GM21529 (cell line): ENCODE results near the gene VSX2.
"Not testable (repeated sequence)": the region's sequence is repeated elsewhere in the genome, so short reads cannot be mapped to it uniquely, and the experiment has no call there.

ENCODE experiments used
- ATAC-seq: cut with Tn5 transposase; IDR thresholded peaks from one replicate; pipeline ENCODE4 v1.9.1; 2021; ENCODE audit not compliant: unreplicated experiment

Gene VSX2

DNA sequence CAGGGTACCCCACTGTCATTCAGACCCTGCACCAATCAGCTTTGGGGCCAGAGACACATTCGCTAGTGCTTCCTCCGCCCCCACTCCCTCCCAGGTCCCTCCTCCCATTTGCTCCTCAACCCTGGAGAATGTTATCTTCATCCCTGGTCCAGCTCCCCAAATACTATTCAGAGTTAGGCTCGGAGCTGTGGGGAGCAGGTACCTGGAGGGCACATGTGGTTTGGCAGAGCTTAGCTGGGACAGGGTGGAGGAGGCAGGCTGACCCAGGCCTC is 19.5 kb downstream of the VSX2 start:
- no peak for ATAC-seq

DNA sequence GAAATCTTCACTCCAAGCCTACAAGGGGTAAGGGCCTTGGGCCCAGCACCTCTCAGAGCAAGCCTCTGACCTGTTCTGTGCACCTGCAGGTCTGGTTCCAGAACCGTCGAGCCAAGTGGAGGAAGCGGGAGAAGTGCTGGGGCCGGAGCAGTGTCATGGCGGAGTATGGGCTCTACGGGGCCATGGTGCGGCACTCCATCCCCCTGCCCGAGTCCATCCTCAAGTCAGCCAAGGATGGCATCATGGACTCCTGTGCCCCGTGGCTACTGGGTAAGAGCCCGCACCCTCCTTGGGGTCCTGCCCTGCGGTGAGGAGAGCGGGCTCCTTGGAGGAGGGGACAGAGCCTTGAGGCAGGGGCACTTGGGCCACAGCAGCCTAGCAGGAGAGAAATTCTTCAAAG is 20.3 kb downstream of the VSX2 start:
- ATAC-seq: no peak

DNA sequence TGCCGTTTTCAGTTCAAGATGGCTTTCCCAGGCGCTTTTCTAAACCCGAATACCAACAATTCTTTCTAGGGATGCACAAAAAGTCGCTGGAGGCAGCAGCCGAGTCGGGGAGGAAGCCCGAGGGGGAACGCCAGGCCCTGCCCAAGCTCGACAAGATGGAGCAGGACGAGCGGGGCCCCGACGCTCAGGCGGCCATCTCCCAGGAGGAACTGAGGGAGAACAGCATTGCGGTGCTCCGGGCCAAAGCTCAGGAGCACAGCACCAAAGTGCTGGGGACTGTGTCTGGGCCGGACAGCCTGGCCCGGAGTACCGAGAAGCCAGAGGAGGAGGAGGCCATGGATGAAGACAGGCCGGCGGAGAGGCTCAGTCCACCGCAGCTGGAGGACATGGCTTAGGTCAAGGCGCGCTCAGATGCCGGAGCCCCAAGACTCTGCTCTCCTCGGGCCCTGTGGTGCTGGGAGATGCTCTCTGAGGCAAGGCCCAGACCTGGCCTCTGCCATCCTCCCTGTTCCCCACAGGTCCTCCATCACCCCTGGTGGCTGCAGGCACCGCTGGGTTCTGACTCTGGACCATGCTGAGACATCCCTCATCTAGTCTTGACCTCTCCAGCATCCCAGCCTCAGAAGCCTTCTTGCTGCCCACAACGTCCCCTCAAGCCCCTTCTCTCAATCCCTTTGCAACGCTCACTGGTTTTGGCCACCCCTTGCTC is 21.4 kb downstream of the VSX2 start:
- no peak for ATAC-seq

DNA sequence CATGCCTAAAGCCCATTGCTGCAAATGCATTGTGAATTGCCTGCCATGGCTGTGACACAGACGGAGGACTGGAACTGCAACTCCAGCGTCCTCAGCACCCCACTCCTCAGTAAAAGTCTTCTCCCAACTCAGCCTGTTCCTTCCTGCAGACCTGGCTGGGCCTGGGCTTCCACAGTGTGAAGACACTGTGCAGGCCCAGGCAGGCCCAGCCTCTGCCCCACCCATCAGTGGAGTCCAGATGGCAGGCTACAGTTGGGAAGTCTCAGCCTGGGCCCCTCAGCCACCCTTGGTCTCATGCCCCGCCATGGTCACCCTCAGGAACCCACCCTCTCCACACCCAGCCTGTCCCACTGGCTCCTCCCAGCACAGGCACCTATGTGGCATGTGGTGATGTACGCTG is 22.0 kb downstream of the VSX2 start:
- no peak for ATAC-seq

DNA sequence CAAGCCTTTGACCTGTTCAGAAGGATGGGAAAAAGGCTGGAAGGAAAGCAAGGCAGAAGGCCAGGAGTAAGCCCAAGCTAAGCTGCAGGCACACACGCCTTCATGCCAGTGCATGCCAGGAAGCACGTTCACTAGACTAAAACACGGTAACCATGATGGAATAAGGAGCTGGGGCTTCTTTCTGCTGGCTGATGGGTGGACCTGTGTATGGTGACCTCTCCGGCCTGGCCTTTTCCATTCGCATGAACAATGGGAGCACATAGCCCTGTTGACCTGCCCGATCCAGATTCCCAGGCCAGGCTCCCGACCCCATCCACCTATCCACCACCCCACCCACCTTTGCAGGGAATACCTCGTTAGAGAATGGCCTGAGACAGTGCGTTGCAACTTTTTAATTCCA is 22.8 kb downstream of the VSX2 start:
- ATAC-seq: no peak

DNA sequence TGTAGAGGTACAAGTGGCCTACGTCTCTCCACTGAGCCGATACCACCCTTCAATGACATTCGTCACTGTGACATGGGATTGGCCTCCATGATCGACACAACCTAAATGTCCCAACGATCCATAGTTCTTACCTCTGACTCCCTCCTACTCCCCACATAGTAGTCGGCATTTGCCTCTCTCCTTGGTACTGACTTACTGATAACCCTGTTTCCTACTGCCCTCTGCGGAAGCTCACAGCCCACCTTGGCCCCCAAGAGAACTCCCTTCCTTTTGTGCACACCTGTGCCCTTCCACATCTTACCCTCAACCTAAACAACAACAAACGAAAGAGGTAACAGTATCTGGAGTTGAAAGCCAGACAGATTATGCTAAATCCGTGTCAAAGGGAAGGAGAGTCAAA is 23.9 kb downstream of the VSX2 start:
- no peak for ATAC-seq

DNA sequence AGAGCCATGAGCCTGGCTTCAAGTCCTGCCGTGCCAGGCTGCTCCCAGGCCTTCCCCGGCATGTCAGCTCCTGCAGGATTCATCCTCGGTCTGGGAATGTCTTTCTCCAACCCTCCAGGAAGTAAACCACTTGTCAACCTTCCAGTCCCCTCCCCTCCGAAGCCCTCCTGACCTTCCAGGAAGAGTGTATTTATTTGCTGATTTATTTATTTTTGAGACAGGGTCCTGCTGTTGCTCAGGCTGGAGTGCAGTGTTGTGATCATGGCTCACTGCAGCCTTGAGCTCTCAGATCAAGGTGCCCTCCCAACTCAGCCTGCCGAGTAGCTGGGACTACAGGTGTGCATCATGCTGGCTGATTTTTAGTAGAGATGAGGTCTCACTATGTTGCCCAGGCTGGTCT is 24.7 kb downstream of the VSX2 start:
- ATAC-seq: no peak

DNA sequence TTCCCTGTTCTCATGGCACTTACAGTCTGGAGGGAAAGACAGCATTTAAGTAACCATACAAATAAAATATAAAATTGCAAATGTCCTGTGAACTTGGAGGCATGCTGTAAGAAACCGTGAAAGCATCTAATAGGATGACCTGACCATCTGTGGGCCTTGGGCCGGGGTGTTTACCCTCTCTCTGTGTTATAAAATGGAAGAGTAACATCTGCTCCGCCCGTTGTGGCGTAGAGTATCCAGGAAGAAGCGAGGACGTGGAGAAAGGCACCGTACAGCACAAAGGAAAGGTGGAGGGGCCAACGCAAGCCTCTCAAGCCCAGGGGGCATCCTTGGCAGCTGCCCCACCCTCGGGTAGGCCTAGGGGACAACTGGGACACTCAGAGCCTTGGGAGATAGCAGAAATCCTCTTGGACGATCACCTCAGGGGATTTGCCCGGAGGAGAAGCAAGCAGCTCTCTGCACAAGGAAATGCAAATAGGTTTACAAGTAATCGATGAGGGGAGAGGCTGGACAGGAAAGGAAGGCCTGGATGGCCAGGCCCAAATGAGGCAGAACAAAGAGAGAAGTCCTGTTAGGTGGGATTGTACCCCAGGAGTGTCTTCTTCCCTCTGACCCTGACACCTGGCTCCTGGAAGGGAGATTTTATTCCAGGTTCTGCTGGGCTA is 26.2 kb downstream of the VSX2 start:
- ATAC-seq: no peak

DNA sequence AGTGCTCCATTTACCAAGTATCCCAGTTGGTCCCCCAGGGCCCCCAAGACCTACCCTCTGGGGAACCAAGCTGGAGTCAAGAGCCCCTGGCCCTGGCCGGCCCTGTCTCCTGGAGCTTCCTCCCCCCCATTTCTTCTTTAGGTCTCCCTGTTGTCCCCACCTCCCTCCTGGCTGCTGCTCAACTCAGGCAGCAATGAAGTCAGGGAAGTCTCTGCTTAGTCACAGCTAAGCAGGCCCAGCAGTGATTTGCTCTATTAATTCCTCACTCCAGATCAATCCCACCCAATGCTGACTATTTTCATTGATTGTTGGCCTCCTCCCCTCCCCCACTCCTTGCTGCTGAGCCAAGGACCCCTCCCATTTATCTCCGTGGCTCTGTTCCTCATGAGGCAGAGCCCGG is 28.3 kb downstream of the VSX2 start:
- ATAC-seq: no peak

DNA sequence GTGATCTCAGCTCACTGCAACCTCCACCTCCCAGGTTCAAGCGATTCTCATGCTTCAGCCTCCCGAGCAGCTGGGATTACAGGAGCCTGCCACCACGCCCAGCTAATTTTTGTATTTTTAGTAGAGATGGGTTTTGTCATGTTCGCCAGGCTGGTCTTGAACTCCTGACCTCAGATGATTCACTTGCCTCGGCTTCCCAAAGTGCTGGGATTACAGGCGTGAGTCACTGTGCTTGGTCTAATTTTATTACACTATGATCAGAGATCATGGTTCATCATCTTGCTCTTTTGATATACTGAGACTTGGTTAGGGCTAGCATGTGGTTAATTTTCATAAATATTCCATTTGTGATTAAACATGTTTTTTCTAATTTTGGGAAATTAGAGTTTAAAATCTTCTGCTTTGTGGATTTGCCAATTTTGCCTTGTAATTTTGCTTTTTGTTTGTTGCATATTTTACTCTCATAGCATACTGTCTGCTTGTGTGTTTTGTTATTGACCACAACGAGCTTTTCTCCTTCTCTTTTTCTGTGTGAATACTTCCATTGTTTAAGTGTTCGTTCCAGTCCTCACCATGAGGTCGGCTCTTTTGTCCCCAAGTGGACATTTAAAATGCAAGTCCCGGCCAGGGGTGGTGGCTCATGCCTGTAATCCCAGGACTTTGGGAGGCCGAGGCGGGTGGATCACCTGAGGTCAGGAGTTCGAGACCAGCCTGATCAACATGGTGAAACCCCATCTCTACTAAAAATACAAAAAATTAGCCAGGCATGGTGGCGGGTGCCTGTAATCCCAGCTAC is 31.3 kb downstream of the VSX2 start:
- not testable (repeated sequence) for ATAC-seq

DNA sequence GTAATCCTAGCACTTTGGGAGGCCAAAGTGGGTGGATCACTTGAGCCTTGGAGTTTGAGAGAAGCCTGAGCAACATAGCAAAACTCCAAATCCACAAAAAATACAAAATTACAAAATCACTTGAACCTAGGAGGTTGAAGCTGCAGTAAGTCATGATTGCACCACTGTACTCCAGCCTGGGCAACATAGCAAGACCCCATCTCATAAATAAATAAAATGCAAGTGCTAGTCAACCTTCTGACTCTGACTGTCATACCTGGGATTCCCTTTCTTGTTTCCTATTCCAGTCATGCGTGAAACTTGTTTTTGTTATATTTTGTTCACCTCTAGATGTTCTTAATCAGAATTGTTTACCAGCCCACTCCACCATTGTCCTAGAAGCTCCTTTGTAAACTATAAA is 32.1 kb downstream of the VSX2 start:
- no peak for ATAC-seq

DNA sequence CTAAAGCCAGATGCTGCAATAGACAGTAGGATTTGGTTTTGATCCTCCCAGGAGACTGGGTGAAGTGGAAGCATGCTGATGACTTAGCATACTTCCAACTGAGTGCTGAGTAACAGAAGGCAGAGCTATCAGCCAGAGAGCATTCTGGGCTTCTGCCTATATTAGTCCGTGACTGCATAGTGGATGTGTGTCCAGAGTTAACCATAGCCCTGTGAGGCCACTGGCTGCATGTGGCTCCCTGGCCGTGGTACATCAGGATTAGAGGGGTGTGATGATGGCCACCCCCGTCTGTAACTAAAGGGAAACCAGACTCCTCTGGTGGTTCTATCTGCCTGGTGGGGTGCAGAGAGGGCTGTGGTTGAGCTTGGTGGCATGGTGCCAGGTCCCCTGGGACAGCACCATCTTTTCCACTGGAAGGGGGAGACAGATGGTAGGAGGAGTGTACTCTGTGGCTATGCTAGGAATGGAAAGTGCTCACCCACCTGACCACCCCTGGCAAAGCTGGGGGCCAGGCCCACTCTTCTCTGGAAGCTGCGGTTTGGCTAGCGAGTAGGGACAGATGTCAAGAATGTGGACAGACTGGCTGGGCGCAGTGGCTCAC is 36.1 kb downstream of the VSX2 start:
- no peak for ATAC-seq

DNA sequence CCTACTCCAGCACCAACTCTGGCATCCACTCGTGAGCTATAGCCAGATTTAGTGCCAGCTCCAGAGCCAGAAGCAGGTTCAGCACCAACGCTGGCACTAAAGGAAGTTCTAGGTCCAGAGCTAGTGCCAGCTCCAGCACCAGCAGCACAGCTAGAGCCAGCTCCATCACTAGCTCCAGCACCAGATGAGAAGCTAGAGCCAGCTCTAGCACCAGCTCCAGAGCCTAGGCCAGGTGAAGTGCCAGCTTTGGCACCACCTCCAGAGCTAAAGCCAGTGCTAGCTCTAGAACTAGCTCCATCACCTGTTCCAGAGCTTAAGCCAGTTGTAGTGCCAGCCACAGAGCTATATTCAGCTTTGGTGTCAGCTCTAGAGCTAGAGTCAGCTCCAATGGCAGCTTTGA is 38.8 kb downstream of the VSX2 start:
- no peak for ATAC-seq

DNA sequence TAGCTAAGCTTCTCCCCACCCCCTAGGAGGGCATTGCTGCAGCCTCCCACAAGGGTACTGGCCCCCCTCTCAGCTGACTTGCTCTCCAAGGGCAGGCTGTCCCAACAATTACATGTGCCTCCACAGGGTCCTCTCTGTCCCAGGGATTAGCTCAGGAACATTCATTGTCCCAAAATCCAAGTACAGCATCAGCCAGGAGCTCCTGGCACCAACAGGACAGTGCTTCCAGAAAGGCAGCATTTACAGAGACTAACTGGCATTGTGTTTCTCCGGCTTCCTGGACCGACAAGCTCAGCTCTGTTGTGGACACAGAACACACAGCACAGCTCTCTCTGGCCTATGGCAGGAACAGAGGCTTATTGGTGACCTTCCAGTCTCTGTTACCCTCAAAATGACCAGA is 41.8 kb downstream of the VSX2 start:
- ATAC-seq: no peak

DNA sequence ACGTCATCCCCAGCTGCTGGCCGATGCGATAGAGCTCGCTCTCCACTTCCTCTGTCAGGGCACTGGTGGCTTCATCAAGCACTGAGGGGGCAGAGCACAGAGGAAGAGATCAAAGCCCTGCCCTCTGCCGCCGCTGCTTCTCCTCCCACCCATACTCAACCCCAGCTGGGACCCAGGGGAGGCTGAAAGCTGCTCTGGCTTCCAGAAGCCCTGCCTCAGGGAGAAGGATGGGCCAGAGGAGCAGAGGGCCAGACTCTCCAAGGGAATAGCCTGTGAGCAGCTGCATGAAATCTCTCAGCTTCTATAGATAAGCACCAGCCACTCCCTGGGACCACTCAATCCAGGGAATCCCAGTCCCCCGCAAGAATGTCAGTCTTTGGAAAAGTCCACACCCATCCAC is 47.5 kb downstream of the VSX2 start:
- no peak for ATAC-seq

DNA sequence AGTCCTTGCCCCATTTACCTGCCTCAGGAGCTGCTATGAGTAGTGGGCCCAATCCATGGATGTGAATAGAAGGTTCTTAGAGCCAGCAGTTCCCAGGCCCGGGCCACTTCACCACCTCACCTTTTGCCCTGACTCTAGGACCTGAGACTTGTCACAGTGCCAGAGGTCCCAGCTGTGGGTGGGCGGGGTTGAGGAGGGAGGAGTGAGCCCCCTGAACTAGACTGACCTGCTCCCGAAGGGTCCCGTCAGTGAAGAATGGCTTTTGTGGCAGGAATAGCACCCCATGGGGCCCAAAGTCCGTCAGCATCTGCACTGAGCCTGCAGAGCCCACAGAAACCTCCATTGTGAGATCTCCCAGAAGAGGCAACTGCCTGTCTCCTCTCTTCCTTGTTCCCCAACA is 50.6 kb downstream of the VSX2 start:
- ATAC-seq: no peak

DNA sequence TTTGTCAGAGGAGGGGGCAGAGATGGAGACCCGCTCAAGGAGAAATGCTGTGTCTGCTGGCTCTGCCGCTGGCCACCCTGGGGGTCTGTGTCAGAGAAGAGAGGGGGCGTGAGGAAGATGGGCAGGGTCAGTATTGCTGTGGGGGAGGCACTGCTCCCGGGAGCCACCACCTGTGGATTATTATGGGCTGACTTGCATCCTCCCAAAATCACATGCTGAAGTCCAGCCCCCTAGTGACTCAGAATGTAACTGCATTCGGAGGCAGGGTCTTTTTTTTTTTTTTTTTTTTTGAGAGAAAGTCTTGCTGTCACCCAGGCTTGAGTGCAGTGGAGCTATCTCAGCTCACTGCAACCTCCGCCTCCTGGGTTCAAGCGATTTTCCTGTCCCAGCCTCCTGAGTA is 51.2 kb downstream of the VSX2 start:
- ATAC-seq: no peak

DNA sequence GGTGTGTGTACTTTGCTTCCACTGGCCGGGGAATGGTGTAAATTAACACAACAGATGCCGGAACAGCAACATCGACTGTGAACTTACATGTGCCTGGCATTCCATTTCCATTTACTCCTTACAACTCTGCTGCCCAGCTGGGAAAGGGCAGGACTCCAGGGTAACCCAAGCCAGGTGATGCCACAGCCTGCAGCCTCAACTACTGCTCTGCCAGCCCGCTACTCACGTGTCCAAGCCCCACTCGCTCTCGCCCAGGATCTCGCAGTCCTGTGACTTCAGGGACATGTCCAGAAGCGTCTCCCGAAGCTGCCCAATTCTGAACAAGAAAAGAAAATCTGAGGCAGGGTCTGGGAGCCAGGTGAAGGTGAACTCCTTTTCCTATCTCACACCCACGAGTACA is 52.8 kb downstream of the VSX2 start:
- ATAC-seq: no peak

DNA sequence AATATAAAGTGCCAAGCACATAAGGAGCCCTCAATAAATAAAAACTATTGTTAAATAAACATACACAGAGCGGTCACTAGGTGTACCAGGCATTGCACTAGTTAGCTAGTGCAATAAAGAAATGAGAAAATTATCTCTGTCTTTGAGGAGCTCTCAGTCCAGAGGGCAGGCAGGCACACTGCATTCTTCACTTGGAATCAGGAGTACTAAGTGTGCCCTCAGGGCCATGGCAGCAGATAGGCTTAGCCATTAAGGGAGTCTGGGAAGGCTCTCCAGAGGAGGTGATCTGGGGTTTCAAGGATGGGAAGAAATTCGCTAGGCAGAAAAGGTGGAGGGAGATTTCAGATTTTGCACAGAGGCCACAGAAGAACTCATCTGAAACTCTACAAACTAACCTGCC is 54.4 kb downstream of the VSX2 start:
- ATAC-seq: no peak

DNA sequence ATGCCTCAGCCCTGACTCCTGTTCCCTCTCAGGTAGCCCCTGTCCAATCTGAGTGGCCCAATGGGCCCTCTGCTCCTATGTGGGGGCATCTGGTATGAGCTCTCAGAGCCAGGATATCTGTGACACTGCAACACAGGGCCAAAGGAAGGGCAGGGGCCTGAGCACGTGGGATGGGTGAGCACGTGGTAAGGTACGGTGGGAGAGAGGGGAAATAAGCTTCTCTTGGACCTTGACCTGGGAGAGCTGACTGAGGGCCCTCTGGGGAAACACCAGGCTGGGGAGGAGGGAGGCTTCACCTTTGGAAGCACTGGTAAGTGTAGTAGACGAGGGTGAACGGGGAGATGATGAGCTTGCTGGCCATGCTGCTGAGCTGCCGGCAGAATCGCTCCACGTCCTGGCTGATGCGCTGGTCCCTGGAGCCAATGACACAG is 56.8 kb downstream of the VSX2 start:
- ATAC-seq: no peak

DNA sequence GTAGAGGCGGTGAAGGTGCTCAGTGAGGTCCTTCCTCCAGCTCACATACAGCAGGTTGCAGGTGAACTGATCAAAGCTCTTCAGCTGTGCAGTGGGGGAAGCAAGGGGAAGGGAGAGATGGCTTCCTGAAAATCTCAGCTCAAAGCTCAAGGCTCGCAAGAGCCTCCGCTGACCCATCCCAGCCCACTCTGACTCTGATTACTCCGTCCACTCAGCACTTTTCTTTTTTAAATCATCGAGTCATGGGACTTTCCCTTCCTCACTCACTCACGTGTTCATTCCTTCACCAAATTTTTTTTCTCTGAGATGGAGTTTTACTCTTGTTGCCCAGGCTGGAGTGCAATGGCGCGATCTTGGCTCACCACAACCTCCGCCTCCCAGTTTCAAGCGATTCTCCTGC is 58.7 kb downstream of the VSX2 start:
- no peak for ATAC-seq

DNA sequence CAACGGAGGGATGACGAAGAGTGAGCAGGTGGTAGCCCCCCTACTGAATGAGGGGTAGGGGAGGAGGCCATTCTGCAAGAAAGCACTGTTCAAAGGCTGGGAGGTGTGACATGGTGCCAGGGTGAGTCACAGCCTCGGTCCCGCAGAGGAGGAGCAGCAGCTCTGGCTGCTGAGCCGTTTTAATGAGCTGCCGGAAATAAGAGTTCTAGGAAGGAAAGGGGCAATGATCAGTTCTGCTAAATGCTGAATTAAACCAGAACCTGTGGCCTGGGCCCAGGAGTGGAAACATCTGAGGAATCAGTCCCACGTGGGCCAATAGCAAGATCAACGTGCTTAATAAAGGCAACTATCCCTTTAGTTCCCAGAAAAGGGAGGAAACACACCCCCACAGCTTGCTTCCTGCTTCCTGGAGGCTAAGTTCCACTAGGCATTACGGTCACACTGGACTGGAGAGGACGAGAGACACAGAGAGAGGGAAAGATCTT is 59.9 kb downstream of the VSX2 start:
- ATAC-seq: no peak
